ENCODE measurements around the gene ALKBH5. TPM values are rescaled to one million over a fixed set of nuclear protein-coding genes. Genes with fewer than 3 reads are reported as not detected.

The ALKBH5 gene
- total RNA-seq, 1 experiment from 2014 or later: 97.8 TPM

DNA sequence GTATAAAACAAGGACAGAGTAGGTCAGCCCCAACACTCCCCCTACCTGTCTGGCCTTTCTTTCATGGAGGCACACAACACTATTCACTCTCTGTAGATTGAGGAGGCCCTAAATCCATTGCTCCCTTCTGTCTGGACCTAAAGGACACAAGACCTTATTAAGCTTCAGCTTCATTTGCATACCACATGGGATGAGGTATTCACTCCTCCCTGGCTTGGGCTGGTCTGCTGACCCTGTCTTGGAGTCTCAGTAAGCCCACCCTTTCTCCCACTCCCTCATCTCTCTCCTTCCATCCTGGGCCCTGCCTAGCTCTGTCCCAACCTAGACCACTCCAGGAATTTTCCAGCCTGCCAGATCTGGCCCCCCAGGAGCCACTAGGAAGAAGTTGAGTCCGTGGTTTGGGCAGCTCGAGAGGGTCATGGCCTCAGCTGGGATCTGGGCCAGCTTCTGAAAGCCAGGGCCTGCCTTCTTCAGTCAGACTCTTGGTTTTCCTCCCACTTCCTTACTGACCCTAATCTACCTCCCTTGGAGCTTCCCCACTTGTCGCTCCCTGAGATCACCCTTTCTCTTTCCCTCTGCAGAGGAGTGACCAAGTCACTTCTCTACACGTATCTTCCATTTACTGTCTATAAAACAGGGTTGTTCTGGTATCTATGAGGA lies 35.3 kb downstream of the ALKBH5 start (continued):
- TF ChIP-seq, protein P1, sequence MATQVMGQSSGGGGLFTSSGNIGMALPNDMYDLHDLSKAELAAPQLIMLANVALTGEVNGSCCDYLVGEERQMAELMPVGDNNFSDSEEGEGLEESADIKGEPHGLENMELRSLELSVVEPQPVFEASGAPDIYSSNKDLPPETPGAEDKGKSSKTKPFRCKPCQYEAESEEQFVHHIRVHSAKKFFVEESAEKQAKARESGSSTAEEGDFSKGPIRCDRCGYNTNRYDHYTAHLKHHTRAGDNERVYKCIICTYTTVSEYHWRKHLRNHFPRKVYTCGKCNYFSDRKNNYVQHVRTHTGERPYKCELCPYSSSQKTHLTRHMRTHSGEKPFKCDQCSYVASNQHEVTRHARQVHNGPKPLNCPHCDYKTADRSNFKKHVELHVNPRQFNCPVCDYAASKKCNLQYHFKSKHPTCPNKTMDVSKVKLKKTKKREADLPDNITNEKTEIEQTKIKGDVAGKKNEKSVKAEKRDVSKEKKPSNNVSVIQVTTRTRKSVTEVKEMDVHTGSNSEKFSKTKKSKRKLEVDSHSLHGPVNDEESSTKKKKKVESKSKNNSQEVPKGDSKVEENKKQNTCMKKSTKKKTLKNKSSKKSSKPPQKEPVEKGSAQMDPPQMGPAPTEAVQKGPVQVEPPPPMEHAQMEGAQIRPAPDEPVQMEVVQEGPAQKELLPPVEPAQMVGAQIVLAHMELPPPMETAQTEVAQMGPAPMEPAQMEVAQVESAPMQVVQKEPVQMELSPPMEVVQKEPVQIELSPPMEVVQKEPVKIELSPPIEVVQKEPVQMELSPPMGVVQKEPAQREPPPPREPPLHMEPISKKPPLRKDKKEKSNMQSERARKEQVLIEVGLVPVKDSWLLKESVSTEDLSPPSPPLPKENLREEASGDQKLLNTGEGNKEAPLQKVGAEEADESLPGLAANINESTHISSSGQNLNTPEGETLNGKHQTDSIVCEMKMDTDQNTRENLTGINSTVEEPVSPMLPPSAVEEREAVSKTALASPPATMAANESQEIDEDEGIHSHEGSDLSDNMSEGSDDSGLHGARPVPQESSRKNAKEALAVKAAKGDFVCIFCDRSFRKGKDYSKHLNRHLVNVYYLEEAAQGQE (IDR thresholded peaks at IDR 0.05; ENCODE audit: low read depth): no peak
- TF ChIP-seq POLR2A (IDR thresholded peaks at IDR 0.05; ENCODE audit: borderline replicate concordance, extremely low read depth, insufficient read depth, insufficient read length) (no peak), ELF1 (IDR thresholded peaks at IDR 0.05; ENCODE audit: borderline replicate concordance, low read depth) (no peak), SP1 (IDR thresholded peaks at IDR 0.05; ENCODE audit: low read depth) (no peak)
- TF ChIP-seq, protein P2, sequence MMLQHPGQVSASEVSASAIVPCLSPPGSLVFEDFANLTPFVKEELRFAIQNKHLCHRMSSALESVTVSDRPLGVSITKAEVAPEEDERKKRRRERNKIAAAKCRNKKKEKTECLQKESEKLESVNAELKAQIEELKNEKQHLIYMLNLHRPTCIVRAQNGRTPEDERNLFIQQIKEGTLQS (IDR thresholded peaks at IDR 0.05): no peak
- TF ChIP-seq, protein P3, sequence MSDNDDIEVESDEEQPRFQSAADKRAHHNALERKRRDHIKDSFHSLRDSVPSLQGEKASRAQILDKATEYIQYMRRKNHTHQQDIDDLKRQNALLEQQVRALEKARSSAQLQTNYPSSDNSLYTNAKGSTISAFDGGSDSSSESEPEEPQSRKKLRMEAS (IDR thresholded peaks at IDR 0.05): no peak

DNA sequence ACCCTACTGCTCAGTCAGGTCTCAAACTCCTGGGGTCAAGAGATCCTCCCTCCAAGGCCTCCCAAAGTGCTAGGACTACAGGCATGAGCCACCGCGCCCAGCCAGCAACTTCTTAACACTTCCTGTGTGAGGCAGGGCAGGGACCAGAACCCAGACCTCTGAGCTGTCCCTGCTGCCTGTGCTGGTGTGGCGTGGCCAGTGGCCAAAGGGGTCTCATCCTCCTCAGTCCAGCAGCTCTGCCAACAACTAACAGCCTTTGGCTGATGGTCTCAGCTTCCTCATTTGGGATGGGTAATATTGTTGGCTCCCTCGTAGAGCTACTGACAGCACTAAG lies 40.4 kb downstream of the ALKBH5 start:
- ATAC-seq (no peak), DNase-seq (ENCODE audit: low read depth, low spot score) (no peak)
- no peaks in the 10 kb centered on the region for H3K9me2 ChIP-seq (ENCODE audit: insufficient read depth)
- peaks cover 28 to 46% of the 10 kb centered on the region in 2 experiments for H3K4me1 ChIP-seq (ENCODE audit: control insufficient read depth in 1 of 2, insufficient read depth in 2 of 2, low read length in 2 of 2)
- H3K9ac ChIP-seq (ENCODE audit: low read length): no peak overlapping the region
- no peak overlapping the region for H3K4me2 ChIP-seq (ENCODE audit: low read length)
- no peak overlapping the region for H2AFZ ChIP-seq (ENCODE audit: low read depth, low read length, poor library complexity, severe bottlenecking)
- H3K79me2 ChIP-seq (ENCODE audit: insufficient read depth, low read length): peaks cover 17% of the 10 kb centered on the region
- no peaks in the 10 kb centered on the region for H4K20me1 ChIP-seq (ENCODE audit: insufficient read depth)
- POLR2A ChIA-PET: no interaction called here
- no TSS peak for BruUV-seq (replicated peaks)
- no peaks in the 10 kb centered on the region for H3K36me3 ChIP-seq (ENCODE audit: control insufficient read depth in 1 of 2, insufficient read depth in 2 of 2, low read length in 2 of 2)
- no peak overlapping the region for H3K27ac ChIP-seq (ENCODE audit: low read depth, low read length)
- H3K4me3 ChIP-seq (replicated peaks in 1 of 2; ENCODE audit: low read depth in 1 of 2, low read length in 2 of 2): no peak overlapping the region
- H3K27me3 ChIP-seq (ENCODE audit: insufficient read depth, low read length): no peaks in the 10 kb centered on the region
- CTCF ChIA-PET: interaction anchor here (1.5 kb wide), 1 partner anchor 40 kb away, joined by 3 read pairs; the partner anchor contains the start of gene ALKBH5
- RAD21 ChIA-PET (ENCODE audit: low non-redundant PET in 1 of 2, low total read pairs in 2 of 2, uncharacterized antibody in 2 of 2, unreplicated experiment in 2 of 2): no interaction called here
- intact Hi-C loops (cut with micrococcal nuclease): loop anchor here (2.0 kb wide), 1 partner anchor 37 kb away; the partner anchor contains the start of gene MIEF2
- no peaks in the 10 kb centered on the region for H3K9me3 ChIP-seq (ENCODE audit: control insufficient read depth in 1 of 2, insufficient read depth in 1 of 2, low read depth in 1 of 2, low read length in 2 of 2)
- TF ChIP-seq YY1 (IDR thresholded peaks at IDR 0.05; ENCODE audit: extremely low read depth, insufficient replicate concordance, low read depth, low read length) (no peak), CEBPB (IDR thresholded peaks at IDR 0.05; ENCODE audit: low read depth) (no peak), EZH2 (IDR thresholded peaks at IDR 0.05) (no peak), JUND (IDR thresholded peaks at IDR 0.05) (no peak), EGR1 (IDR thresholded peaks at IDR 0.05; ENCODE audit: low read depth) (no peak), CBX3 (IDR thresholded peaks at IDR 0.05; ENCODE audit: low read depth) (no peak), FOSL1 (IDR thresholded peaks at IDR 0.05; ENCODE audit: low read depth) (no peak), ZNF274 (IDR thresholded peaks at IDR 0.05; ENCODE audit: low read depth, low read length) (no peak), EZH2phosphoT487 (IDR thresholded peaks at IDR 0.05; ENCODE audit: borderline replicate concordance) (no peak)
- TF ChIP-seq, protein P2 (IDR thresholded peaks at IDR 0.05): no peak
- TF ChIP-seq, protein P4, sequence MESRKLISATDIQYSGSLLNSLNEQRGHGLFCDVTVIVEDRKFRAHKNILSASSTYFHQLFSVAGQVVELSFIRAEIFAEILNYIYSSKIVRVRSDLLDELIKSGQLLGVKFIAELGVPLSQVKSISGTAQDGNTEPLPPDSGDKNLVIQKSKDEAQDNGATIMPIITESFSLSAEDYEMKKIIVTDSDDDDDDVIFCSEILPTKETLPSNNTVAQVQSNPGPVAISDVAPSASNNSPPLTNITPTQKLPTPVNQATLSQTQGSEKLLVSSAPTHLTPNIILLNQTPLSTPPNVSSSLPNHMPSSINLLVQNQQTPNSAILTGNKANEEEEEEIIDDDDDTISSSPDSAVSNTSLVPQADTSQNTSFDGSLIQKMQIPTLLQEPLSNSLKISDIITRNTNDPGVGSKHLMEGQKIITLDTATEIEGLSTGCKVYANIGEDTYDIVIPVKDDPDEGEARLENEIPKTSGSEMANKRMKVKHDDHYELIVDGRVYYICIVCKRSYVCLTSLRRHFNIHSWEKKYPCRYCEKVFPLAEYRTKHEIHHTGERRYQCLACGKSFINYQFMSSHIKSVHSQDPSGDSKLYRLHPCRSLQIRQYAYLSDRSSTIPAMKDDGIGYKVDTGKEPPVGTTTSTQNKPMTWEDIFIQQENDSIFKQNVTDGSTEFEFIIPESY (IDR thresholded peaks at IDR 0.05; ENCODE audit: extremely low read depth, insufficient replicate concordance, low read length): no peak
- TF ChIP-seq, protein P5, sequence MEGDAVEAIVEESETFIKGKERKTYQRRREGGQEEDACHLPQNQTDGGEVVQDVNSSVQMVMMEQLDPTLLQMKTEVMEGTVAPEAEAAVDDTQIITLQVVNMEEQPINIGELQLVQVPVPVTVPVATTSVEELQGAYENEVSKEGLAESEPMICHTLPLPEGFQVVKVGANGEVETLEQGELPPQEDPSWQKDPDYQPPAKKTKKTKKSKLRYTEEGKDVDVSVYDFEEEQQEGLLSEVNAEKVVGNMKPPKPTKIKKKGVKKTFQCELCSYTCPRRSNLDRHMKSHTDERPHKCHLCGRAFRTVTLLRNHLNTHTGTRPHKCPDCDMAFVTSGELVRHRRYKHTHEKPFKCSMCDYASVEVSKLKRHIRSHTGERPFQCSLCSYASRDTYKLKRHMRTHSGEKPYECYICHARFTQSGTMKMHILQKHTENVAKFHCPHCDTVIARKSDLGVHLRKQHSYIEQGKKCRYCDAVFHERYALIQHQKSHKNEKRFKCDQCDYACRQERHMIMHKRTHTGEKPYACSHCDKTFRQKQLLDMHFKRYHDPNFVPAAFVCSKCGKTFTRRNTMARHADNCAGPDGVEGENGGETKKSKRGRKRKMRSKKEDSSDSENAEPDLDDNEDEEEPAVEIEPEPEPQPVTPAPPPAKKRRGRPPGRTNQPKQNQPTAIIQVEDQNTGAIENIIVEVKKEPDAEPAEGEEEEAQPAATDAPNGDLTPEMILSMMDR (IDR thresholded peaks at IDR 0.05 in 2 of 3, conservative IDR thresholded peaks at IDR 0.05 in 1 of 3; ENCODE audit: borderline replicate concordance in 1 of 3, insufficient read depth in 1 of 3, low read depth in 2 of 3, low read length in 2 of 3): no peak
